COR-L47 (cell line): ENCODE results near the gene ABCB1.
"Not testable (repeated sequence)": the region's sequence is repeated elsewhere in the genome, so short reads cannot be mapped to it uniquely, and the experiment has no call there.

Source experiments
- DNase-seq: peaks from one replicate; lab custom pipeline; 2025; lab: John Stamatoyannopoulos, UW

The ABCB1 gene

GRCh38 chr7:87469204-87469603, 131.5 kb downstream of the ABCB1 start:
- not testable (repeated sequence) for DNase-seq

GRCh38 chr7:87465534-87465880, 135.2 kb downstream of the ABCB1 start:
- not testable (repeated sequence) for DNase-seq

- peak; percentile 76 for DNase-seq
Measured at GRCh38 chr7:87464830-87465533, 135.7 kb downstream of the ABCB1 start.

GRCh38 chr7:87463982-87464381, 136.7 kb downstream of the ABCB1 start:
- no peak for DNase-seq

GRCh38 chr7:87460444-87460843, 140.2 kb downstream of the ABCB1 start:
- not testable (repeated sequence) for DNase-seq

- DNase-seq = no peak
Measured at GRCh38 chr7:87459941-87460340, 140.7 kb downstream of the ABCB1 start.

GRCh38 chr7:87458148-87458547, 142.5 kb downstream of the ABCB1 start:
- DNase-seq = no peak

GRCh38 chr7:87456247-87456646, 144.4 kb downstream of the ABCB1 start:
- DNase-seq = no peak
